CMK (cell line): Measurements from ENCODE around the gene SERPINA12.

Experiments used
- DNase-seq: peaks from one replicate; pipeline ENCODE4 v3.0.0-alpha.2; 2010; ENCODE audit warnings: low read depth

Gene SERPINA12

DNA sequence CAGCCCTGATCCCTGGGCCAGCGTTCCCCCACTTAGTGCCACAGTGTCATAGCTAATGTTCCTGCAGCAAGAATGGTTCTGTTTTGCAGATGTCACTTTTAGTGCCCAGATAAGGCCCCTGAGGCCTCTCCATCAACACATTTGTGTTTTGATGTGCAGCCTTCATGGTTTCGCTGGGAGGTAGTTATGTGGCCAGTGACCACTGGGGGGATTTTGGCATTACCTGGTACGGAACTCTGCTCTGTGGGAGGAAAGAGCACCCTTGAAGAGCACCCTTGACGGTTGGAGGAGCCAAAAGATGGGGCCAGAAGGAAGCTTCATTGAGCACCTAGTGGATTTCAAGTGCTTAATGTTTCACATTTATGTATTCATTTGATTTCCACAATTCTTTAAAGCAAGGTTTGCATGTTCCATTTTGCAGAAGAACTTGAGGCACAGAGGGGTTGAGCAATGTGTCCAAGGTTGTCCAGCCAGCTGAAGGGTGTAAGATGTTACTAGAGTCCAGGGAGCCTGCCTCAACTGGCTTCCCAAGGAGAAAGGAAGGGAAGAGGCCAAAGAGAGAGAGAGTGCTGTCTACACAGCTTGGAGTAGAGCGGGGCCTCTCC, 69.7 kb downstream of the SERPINA12 start:
- no peak for DNase-seq
